ENCODE results near the gene CCDC90B.
A peak's percentile ranks its signal among the peaks of the same experiment; 100 is the strongest.
"Not testable (repeated sequence)": the region's sequence is repeated elsewhere in the genome, so short reads cannot be mapped to it uniquely, and the experiment has no call there.

The CCDC90B gene, protein sequence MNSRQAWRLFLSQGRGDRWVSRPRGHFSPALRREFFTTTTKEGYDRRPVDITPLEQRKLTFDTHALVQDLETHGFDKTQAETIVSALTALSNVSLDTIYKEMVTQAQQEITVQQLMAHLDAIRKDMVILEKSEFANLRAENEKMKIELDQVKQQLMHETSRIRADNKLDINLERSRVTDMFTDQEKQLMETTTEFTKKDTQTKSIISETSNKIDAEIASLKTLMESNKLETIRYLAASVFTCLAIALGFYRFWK

DNA sequence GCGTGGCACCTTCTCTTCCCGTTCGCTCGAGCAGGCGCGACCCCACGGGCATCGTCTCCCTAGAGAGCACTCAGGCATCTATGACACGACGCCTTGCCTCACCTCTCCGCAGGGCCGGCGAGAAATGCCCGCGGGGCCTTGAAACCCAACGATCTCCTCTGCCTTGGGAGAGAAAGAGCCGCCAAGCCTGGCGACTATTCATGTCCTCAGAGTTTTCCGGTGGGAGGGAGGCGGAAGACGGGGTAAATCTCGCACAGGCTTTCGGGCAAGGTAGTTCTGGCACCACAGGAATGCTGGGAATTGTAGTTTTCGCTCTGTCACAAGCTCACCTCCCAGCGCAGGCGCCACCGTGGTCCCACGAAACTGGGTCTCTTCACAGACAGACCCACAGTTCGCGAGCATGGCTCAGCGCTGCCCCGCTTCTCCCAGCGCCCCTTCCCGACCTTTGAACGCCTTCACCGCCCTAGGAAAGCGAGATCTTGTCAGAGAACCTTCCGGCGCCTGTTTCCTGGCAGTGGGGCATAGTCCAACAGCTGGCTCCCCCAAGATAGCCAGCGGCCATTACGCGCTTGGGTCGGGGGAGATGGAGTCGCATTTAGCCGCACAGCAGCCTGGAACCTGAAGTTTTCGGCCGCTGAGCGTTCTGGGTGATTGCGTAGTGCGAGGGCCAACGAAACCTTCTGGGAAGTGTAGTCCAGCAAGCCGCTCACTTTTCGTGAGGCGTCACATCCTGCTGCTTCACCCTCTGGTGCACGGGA, at the start of gene CCDC90B:
Gene CCDC90B (minus strand): TSS at position 597 of the 758 bp plus-strand sequence. CDS start 395 bp downstream, at position 202.
- no peaks in the 10 kb centered on the region for H3K27me3 ChIP-seq (ENCODE audit: insufficient read depth, low read length)
- peak within 1 kb of the TSS; percentile 88 for H3K4me3 ChIP-seq (ENCODE audit: low read depth, low read length)
- H2AFZ ChIP-seq (ENCODE audit: low read length, unreplicated experiment): peak within 1 kb of the TSS; percentile 93
- H3K36me3 ChIP-seq (ENCODE audit: insufficient read depth, low read length): no peaks in the 10 kb centered on the region; the same call in 1 of the 2 replicates
- H3K27ac ChIP-seq (ENCODE audit: low read depth, low read length): peak within 1 kb of the TSS; percentile 88
- H3K4me1 ChIP-seq (ENCODE audit: control insufficient read depth, insufficient read depth, low read length, unreplicated experiment): peaks cover 16% of the 10 kb centered on the region
- peaks cover 37% of the 10 kb centered on the region for H3K79me2 ChIP-seq (ENCODE audit: control insufficient read depth, insufficient read depth, low read length, unreplicated experiment)

DNA sequence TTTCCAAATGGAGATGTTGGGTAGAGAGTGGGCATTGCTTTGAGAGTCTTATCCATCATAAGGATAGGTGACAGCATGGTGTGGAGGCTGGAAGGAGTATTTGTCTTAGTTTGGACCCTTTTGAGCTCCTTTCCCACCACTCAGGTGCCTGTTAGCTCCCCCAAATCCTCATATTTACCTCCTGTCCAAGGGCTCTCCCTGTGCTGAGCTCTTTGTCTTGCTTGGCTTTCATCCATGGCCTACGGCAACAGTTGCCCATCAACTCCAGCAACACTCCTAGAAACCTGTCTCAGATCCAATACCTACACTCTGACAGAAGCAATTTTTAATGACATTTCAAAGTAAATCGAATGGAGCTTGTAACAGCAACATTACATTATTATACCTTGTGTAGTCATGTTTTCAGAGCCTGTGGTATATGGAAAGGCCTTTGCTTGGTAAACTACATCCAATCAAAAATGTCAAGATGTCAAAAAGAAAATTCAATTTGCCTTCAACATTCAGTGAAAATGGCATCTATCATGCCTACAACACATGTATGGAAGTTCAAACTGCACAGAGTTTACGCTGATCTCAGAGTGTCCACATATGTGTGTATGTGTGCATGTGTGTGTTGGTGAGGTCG, 49.4 kb upstream of the CCDC90B start:
- no peaks in the 10 kb centered on the region for H3K79me2 ChIP-seq (ENCODE audit: control insufficient read depth, insufficient read depth, low read length, unreplicated experiment)
- H3K27me3 ChIP-seq (ENCODE audit: insufficient read depth, low read length): no peaks in the 10 kb centered on the region
- no peak overlapping the region for H2AFZ ChIP-seq (ENCODE audit: low read length, unreplicated experiment)
- no peak overlapping the region for H3K4me3 ChIP-seq (ENCODE audit: low read depth, low read length)
- H3K27ac ChIP-seq (ENCODE audit: low read depth, low read length): no peak overlapping the region
- no peaks in the 10 kb centered on the region for H3K36me3 ChIP-seq (ENCODE audit: insufficient read depth, low read length)
- H3K4me1 ChIP-seq (ENCODE audit: control insufficient read depth, insufficient read depth, low read length, unreplicated experiment): no peaks in the 10 kb centered on the region

DNA sequence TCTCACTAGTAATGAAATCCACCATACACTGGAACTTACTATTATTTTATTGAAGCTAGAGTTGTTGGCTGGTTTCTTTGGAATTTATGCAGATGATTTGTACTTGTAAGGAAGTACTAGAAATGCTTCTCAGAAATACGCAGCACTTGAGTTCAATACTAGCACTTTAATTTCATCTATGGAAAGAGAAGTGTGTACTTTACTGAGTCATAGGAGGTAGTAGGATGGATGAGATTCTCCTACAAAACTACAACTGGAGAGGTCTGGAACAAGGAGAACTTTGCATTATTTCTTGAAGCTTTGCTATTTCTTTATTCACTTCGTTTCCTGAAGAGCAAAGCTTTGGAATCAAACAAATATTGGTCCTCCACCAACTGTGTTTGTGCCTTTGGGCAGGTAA, 44.1 kb upstream of the CCDC90B start:
- Histone ChIP-seq H3K4me3 (ENCODE audit: low read depth, low read length) (no peak overlapping the region), H3K27me3 (ENCODE audit: insufficient read depth, low read length) (peaks cover 4% of the 10 kb centered on the region), H2AFZ (ENCODE audit: low read length, unreplicated experiment) (no peak overlapping the region), H3K36me3 (ENCODE audit: insufficient read depth, low read length) (no peaks in the 10 kb centered on the region), H3K4me1 (ENCODE audit: control insufficient read depth, insufficient read depth, low read length, unreplicated experiment) (no peaks in the 10 kb centered on the region), H3K27ac (ENCODE audit: low read depth, low read length) (no peak overlapping the region), H3K79me2 (ENCODE audit: control insufficient read depth, insufficient read depth, low read length, unreplicated experiment) (no peaks in the 10 kb centered on the region)

DNA sequence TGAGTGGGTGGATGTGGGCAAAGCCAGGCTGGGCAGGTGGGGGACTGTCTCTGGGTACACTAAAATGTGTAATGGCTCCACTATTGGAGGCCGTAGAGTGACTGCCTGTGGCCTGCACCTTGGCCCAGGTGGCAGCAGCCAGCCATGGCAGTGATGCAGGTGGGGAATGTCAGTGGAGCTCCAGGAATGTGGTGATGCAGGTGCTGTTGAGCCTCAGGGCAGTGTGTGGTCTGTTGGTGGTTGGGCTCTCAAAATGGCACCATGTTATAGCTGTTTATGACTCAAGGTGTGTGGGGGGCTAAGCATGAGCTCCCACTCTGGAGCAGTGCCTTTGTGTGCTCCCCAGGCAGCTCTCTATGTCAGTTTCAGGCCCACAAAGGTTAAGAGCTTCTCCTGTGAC, 40.2 kb upstream of the CCDC90B start:
- Histone ChIP-seq H3K27me3 (ENCODE audit: insufficient read depth, low read length) (peaks cover 35% of the 10 kb centered on the region), H3K27ac (ENCODE audit: low read depth, low read length) (no peak overlapping the region), H3K4me1 (ENCODE audit: control insufficient read depth, insufficient read depth, low read length, unreplicated experiment) (no peaks in the 10 kb centered on the region), H3K79me2 (ENCODE audit: control insufficient read depth, insufficient read depth, low read length, unreplicated experiment) (no peaks in the 10 kb centered on the region), H3K36me3 (ENCODE audit: insufficient read depth, low read length) (no peaks in the 10 kb centered on the region), H2AFZ (ENCODE audit: low read length, unreplicated experiment) (no peak overlapping the region), H3K4me3 (ENCODE audit: low read depth, low read length) (no peak overlapping the region)

DNA sequence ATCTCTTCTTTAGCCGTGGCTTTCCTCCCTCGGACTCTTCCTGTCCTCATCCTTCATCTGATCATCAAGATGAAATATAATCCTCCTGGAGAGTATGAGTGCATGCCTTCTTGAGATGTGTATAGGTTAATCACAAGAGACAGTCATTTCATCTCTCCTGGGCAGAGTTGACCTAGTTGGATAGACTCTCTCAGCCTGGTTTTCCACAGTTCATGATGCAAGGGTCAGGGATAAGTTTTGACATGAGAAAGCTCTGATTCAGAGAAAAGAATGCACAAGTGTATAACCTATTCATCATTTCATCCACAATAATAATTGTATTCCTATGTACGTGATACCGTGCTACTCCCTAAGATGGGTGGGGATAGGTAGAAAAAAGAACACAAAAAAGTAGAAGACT, 33.2 kb upstream of the CCDC90B start:
- H3K79me2 ChIP-seq (ENCODE audit: control insufficient read depth, insufficient read depth, low read length, unreplicated experiment): no peaks in the 10 kb centered on the region
- no peak overlapping the region for H3K4me3 ChIP-seq (ENCODE audit: low read depth, low read length)
- no peaks in the 10 kb centered on the region for H3K36me3 ChIP-seq (ENCODE audit: insufficient read depth, low read length)
- no peaks in the 10 kb centered on the region for H3K4me1 ChIP-seq (ENCODE audit: control insufficient read depth, insufficient read depth, low read length, unreplicated experiment)
- H2AFZ ChIP-seq (ENCODE audit: low read length, unreplicated experiment): no peak overlapping the region
- no peak overlapping the region for H3K27ac ChIP-seq (ENCODE audit: low read depth, low read length)
- H3K27me3 ChIP-seq (ENCODE audit: insufficient read depth, low read length): peaks cover 40% of the 10 kb centered on the region

DNA sequence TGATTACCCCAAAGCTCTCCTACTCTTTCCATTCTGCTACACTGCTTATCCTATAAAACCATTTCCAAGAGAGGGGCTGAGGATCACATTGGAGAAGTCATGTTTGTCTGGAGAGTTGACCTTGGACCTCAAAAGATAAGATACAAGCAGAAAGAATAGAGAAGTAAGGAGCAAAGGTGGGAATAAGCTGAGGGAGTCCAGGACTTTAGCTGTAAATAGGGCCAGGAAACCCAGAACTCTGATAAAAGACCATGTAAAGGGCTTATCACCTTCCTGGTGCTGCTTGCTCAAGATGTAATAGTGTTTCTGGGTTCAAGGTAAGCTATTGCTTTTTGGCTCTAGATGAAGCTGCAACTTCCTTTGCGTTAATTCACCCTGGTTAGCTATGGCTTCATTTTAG, 32.8 kb upstream of the CCDC90B start:
- H2AFZ ChIP-seq (ENCODE audit: low read length, unreplicated experiment): no peak overlapping the region
- no peaks in the 10 kb centered on the region for H3K36me3 ChIP-seq (ENCODE audit: insufficient read depth, low read length)
- peaks cover 38% of the 10 kb centered on the region for H3K27me3 ChIP-seq (ENCODE audit: insufficient read depth, low read length)
- no peaks in the 10 kb centered on the region for H3K79me2 ChIP-seq (ENCODE audit: control insufficient read depth, insufficient read depth, low read length, unreplicated experiment)
- H3K4me3 ChIP-seq (ENCODE audit: low read depth, low read length): no peak overlapping the region
- H3K27ac ChIP-seq (ENCODE audit: low read depth, low read length): no peak overlapping the region
- H3K4me1 ChIP-seq (ENCODE audit: control insufficient read depth, insufficient read depth, low read length, unreplicated experiment): no peaks in the 10 kb centered on the region

DNA sequence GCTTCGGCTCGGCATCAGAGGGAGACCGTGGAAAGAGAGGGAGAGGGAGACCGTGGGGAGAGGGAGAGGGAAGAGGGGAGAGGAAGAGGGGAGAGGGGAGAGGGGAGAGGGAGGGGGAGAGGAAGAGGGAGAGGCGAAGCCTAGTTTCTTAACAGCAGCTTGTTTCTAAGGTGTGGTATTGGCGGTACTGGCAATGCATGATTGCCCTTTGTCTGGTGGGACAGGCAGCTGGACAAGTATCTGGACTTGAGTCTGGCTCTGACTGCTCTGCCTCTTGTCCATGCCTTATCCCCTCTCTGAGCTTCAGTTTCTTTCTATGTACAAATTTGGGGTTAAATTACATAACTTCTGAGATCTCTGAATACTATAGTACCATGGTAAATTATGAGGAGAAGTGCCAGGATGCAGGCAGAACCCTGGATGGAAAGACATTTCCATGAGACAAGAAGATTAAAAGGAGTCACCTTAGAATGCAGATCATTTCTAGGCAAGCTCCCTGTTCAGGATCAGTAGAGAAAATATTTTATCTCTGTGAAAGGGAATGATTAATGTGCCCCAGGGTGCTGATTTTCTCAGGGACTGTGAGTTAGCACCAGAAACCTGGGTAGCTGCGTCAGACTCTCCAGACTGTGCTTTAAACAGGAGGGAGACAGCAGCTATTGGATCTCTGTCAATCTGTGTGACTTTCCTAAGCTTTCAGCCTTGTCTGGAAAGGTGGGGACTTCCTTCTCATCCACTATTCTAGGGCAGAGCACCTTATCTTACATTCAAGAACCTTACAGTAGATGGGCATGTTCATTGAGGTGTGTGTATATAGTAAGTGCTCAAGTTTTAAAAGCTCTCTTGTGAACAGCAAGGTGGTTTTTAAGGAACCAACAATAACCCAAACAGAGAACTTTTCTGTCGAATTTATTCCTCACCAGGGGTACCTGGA, 31.9 kb upstream of the CCDC90B start:
- Histone ChIP-seq H3K4me1 (ENCODE audit: control insufficient read depth, insufficient read depth, low read length, unreplicated experiment) (no peaks in the 10 kb centered on the region), H3K27ac (ENCODE audit: low read depth, low read length) (no peak overlapping the region), H3K79me2 (ENCODE audit: control insufficient read depth, insufficient read depth, low read length, unreplicated experiment) (no peaks in the 10 kb centered on the region), H2AFZ (ENCODE audit: low read length, unreplicated experiment) (no peak overlapping the region), H3K4me3 (ENCODE audit: low read depth, low read length) (no peak overlapping the region), H3K36me3 (ENCODE audit: insufficient read depth, low read length) (no peaks in the 10 kb centered on the region), H3K27me3 (ENCODE audit: insufficient read depth, low read length) (peaks cover 30% of the 10 kb centered on the region)

DNA sequence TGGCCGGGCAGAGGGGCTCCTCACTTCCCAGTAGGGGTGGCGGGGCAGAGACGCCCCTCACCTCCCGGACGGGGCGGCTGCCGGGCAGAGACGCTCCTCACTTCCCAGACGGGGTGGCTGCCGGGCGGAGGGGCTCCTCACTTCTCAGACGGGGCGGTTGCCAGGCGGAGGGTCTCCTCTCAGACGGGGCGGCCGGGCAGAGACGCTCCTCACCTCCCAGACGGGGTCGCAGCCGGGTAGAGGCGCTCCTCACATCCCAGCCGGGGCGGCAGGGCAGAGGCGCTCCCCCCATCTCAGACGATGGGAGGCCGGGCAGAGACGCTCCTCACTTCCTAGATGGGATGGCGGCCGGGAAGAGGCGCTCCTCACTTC, 30.7 kb upstream of the CCDC90B start:
- not testable (repeated sequence) for H3K36me3 ChIP-seq (ENCODE audit: insufficient read depth, low read length); H2AFZ ChIP-seq (ENCODE audit: low read length, unreplicated experiment); H3K4me1 ChIP-seq (ENCODE audit: control insufficient read depth, insufficient read depth, low read length, unreplicated experiment); H3K27ac ChIP-seq (ENCODE audit: low read depth, low read length); H3K79me2 ChIP-seq (ENCODE audit: control insufficient read depth, insufficient read depth, low read length, unreplicated experiment); H3K4me3 ChIP-seq (ENCODE audit: low read depth, low read length)
- peaks cover 18% of the 10 kb centered on the region for H3K27me3 ChIP-seq (ENCODE audit: insufficient read depth, low read length)

DNA sequence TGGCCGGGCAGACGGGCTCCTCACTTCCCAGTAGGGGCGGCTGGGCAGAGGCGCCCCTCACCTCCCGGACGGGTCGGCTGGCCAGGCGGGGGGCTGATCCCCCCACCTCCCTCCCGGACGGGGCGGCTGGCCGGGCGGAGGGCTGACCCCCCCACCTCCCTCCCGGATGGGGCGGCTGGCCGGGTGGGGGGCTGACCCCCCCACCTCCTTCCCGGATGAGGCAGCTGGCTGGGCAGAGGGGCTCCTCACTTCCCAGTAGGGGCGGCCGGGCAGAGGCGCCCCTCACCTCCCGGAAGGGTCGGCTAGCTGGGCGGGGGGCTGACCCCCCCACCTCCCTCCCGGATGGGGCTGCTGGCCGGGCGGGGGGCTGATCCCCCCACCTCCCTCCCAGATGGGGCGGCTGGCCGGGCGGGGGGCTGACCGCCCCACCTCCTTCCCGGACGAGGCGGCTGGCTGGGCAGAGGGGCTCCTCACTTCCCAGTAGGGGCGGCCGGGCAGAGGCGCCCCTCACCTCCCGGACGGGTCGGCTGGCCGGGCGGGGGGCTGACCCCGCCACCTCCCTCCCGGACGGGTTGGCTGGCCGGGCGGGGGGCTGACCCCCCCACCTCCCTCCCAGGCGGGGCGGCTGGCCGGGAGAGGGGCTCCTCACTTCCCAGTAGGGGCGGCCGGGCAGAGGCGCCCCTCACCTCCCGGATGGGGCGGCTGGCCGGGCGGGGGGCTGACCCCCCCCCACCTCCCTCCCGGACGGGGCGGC, 30.2 kb upstream of the CCDC90B start:
- H3K36me3 ChIP-seq (ENCODE audit: insufficient read depth, low read length); H3K4me3 ChIP-seq (ENCODE audit: low read depth, low read length); H3K27ac ChIP-seq (ENCODE audit: low read depth, low read length); H2AFZ ChIP-seq (ENCODE audit: low read length, unreplicated experiment); H3K4me1 ChIP-seq (ENCODE audit: control insufficient read depth, insufficient read depth, low read length, unreplicated experiment); H3K79me2 ChIP-seq (ENCODE audit: control insufficient read depth, insufficient read depth, low read length, unreplicated experiment): not testable (repeated sequence)
- peaks cover 14% of the 10 kb centered on the region for H3K27me3 ChIP-seq (ENCODE audit: insufficient read depth, low read length)

DNA sequence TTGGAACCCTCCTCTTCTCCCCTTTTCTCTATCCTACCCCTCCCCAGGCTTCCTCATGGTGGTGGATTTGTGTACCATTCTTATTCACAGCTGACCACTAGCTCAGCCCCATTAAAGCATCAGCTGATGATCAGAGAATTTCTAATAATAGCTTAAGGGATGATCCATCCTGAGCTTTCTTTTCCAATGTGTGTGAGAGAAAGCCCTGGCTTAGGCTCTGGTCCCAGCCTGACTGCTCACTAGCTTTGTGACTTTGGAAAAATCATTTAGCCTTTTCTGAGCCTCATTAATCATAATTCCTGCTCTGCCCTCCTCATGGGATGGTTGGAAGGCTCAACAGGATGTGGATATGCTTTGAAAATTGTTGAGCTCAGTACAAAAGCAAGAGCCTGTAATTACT, 26.3 kb upstream of the CCDC90B start:
- H3K4me3 ChIP-seq (ENCODE audit: low read depth, low read length): no peak overlapping the region
- H2AFZ ChIP-seq (ENCODE audit: low read length, unreplicated experiment): no peak overlapping the region
- no peak overlapping the region for H3K27ac ChIP-seq (ENCODE audit: low read depth, low read length)
- no peaks in the 10 kb centered on the region; the same call in none of the 2 replicates for H3K27me3 ChIP-seq (ENCODE audit: insufficient read depth, low read length)
- no peaks in the 10 kb centered on the region for H3K36me3 ChIP-seq (ENCODE audit: insufficient read depth, low read length)
- H3K4me1 ChIP-seq (ENCODE audit: control insufficient read depth, insufficient read depth, low read length, unreplicated experiment): no peaks in the 10 kb centered on the region
- no peaks in the 10 kb centered on the region for H3K79me2 ChIP-seq (ENCODE audit: control insufficient read depth, insufficient read depth, low read length, unreplicated experiment)

All from ACC112 (cell line).